HG03521 (cell line): ENCODE data around the gene VPS35.
"Not testable (repeated sequence)": the region's sequence is repeated elsewhere in the genome, so short reads cannot be mapped to it uniquely, and the experiment has no call there.

Experiments
- ATAC-seq: cut with Tn5 transposase; IDR thresholded peaks from one replicate; pipeline ENCODE4 v1.9.1; 2021; ENCODE audit warnings: mild to moderate bottlenecking, moderate library complexity; ENCODE audit not compliant: unreplicated experiment

Gene VPS35

DNA sequence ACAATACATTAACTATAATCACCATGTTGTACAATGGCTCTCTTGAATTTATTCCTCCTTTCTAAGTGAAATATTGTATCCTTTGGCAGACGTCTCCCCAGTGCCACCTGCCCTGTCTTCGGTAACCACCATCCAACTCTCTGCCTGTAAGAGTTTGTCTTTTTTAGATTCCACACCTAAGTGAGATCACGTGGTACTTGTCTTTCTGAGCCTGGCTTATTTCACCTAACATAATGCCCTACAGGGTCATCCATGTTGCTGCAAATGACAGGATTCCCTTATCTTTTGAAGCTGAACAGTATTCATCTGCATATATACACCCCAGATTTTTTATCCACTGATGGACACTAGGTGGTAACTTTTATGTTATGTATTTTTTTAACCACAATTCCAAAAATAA is 24.7 kb upstream of the VPS35 start:
- no peak for ATAC-seq

DNA sequence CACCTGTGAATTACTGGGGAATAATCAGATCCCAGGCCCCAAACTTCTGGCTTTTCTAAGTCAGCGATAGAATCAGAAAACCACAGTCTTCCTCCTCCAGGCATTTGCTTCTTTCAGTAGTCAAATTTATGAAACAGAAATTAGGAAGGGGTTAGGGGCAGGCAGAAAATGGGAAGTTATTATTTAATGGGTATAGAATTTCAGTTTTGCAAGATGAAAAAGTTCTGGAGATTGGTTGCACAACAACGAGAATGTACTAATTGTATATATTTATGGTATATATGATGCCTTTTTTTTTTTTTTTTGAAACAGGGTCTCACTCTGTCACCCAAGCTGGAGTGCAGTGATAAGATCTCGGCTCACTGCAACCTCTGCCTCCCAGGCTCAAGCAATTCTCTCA is 23.9 kb upstream of the VPS35 start:
- ATAC-seq, result no peak

DNA sequence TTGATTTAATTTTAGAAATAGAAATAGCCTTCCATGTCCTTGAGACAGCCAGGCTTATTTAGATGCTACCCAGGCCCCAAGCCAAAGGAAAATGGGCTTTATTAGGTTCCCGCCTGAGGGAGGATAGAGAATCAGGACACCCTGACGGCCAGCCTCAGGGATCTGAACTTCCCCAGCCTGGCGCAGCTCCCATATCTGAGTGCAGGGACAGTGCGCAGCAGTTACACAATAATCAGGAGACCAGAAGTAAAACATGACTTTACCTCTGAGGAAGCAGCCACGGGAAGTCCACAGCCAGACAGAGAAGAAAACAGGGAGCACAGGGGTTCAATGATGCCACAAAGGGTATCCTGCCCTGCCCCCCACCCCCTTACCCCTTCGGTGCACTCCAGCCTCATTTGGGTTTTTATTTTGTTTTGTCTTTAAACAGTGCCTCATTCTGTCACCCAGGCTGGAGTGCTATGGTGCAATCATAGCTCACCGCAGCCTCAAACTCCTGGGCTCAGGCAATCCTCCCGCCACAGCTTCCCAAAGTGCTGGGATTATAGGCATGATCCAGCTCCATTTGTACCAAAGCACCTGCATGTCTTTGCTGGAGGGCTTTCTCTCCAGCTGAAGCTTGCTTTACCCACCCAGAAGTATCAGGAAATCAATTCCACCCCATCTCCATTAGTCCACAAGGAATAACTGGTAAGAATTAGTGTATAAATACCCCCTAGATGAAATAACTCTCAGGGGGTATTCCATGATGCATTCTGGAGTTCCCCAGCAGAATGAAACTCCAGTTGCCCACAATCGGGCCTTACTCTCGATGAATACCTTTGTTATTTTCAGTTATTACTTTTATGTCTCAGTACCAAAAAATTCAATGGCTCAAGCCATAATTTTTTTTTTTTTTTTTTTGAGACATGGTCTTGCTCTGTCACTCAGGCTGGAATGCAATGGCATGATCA is 22.4 kb upstream of the VPS35 start:
- no peak for ATAC-seq

DNA sequence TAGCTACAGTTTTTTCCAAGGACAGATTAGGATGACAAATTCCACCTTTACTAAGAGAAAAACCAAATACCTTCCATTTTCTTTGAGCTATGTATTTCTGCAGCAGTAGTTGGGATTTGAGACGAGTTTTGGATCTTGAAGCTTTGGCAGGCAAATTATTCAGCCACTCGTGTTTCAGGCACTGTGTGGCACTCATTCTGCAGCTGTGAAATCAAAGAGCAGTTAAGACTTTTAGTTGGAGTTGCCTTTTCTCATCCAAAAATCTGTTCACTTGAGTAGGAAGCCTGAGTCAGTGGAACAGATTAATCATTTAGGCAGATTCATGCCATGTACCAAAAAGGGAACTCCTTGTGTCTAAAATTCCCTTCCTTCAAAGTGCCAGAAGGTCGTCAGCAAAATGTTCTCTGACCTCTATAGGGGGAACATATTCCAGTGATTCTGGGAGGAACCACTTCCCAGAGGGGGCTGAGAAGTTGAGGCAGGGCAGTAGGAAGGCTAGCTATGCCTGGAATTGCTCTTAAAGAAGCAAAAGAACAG is 20.6 kb upstream of the VPS35 start:
- ATAC-seq, result no peak

DNA sequence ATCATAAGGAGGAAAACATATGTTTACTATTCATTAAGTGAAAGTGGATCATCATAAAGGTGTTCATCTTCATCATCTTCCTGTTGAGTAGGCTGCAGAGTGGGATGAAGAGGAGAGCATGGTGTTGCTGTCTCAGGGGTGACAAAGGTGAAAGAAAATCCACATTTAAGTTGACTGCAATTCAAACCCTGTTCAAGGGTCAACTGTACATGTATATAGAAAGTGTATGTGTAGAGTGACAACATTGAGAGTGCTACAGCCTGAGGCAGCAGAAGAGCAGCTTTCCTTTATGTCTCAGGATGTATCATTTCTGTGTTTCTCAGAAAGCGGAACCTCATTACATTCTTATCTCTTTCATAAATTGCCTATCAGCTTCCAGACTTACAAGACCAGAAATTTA is 17.7 kb upstream of the VPS35 start:
- ATAC-seq, result no peak

DNA sequence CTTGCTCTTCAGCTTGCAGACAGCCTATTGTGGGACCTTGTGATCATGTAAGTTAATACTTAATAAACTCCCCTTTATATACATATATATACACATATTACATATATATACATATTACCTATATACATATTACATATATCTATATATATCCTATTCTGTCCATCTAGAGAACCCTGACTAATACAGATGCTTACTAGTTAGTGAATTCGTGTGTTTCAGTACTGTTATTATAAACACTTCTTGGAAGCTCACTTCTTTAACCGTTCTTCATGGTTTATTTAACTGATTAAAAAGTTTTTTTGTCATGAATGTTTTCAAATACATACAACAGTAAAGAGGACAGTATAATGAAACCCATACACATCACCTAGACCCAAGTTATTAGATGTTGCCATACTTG is 13.1 kb upstream of the VPS35 start:
- no peak for ATAC-seq

DNA sequence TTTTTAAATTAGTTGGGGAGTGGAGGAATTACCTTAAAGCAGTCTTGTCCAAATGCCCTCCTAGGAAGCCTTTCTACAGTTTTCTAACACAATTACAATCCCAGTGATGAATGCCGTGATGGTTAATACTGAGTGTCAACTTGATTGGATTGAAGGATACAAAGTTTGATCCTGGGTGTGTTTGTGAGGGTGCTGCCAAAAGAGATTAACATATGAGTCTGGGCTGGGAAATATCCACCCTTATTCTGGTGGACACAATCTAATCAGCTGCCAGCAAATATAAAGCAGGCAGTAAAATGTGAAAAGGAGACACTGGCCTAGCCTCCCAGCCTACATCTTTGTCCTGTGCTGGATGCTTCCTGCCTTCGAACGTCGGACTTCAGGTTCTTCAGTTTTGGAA is 12.6 kb upstream of the VPS35 start:
- ATAC-seq, result no peak

DNA sequence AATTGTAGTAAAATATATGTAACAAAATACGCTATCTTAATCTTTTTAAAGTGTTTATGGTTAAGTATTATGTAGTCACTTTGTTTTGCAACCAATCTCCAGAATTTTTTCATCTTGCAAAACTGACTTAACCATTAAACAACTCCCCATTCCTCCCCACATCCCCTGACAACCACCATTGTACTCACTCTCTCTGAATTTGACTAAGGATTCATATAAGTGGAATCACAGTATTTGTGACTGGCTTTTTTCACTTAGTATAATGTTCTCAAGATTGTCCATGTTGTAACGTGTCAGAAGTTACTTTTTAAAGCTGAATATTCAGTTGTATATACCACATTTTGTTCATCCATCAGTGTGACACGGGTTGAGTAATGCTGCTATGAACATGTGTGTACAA is 11.1 kb upstream of the VPS35 start:
- ATAC-seq, result no peak

DNA sequence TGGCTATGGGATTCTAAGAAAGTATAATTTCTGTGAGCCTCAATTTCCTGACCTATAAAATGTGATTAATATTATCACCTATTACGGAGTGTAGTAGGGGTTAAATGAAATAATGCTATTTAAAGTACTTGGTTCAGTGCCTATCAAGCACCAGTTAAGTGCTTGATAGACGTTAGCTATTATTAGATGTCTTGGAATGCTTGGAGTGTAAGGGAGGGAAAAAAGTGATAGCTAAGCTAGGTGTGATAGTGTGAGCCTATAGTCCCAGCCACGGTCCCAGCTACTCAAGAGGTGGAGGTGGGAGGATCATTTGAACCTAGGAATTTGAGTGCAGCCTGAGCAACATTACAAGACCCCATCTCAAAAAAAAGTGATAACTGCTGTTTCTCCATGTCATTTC is 8.0 kb upstream of the VPS35 start:
- no peak for ATAC-seq

DNA sequence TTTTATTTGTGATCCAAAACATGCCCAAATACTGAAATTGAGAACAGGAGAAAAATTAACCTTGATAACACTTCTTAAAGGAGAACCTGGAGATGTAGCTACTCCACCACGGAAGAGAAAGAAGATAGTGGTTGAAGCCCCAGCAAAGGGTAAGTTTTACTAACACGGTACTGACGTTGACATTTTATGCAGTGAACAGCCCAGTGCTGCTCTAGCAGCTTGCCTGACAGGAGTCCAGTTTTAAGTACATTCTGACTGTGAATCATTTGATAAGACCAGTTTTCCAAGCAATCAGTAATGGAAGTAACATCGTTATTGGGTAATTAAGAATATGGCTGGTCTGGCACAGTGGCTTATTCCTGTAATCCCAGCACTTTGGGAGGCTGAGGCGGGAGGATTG is 7.0 kb upstream of the VPS35 start:
- ATAC-seq, result no peak

DNA sequence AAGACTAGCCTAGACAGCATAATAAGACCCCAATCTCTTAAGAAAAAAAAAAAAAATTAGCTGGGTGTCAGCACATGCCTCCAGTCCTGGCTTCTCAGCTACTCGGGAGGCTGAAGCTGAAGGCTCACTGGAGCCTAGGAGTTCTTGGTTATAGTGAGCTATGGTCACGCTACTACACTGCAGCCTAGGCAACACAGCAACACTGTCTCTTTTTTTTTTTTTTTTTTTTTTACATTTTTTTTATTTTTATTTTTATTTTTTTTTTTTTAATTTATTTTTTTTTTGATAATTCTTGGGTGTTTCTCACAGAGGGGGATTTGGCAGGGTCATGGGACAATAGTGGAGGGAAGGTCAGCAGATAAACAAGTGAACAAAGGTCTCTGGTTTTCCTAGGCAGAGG is 4.6 kb upstream of the VPS35 start:
- no peak for ATAC-seq

DNA sequence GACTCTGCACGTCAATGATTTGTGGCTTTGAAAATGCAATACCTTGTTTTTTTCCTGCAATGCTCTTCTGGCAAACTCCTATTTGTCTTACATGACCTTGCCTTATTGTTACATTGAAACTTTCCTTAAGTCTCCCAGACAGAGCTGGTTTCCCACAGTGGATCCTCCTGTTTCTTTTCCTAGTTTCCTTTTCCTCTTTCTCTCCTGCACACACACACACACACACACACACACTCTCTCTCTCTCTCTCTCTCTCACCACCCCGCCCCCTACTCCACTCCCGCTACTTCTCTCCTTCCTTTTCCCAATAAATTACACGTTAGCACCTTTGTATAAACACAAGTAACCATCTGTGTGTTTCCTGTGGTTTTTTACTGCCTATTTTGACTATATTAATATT is 2.7 kb upstream of the VPS35 start:
- no peak for ATAC-seq

DNA sequence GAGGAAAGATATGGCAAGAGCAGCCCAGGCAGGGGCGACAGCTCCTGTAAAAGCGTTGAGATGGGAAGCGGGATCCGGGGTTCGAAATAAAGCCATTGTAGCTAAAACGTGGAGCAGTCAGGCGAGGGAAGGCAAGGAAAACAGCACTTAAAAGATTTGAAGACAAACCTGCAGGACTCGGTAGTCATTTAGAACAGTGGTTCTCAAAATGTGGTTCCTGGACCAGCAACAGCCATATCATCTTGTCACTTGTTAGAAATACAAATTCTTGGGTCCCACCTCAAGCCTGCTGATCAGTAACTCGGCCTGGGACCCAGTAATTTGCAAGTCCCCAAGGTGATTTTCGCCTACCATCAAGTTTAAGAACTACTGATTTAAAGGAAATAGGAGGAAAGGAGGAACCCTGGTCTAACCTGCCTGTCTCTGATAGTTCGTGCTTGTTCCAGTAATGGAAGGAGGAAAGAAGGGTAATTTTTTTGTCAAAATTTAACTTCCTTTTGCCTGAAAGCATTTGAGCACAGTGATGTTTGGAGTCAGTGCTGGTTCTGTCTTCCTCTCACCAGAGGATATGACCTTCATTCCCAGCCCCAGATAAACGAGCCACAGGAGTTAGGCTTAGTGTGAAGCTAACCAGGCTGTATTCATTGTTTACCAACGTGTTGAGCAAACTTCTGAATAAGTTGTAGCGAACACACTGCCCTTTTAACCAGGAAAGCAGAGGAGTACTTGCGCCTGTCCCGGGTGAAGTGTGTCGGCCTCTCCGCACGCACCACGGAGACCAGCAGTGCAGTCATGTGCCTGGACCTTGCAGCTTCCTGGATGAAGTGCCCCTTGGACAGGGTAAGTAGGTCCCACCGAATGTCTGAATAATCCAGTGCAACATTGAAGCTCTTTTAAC is 1.6 kb upstream of the VPS35 start:
- ATAC-seq, result no peak

DNA sequence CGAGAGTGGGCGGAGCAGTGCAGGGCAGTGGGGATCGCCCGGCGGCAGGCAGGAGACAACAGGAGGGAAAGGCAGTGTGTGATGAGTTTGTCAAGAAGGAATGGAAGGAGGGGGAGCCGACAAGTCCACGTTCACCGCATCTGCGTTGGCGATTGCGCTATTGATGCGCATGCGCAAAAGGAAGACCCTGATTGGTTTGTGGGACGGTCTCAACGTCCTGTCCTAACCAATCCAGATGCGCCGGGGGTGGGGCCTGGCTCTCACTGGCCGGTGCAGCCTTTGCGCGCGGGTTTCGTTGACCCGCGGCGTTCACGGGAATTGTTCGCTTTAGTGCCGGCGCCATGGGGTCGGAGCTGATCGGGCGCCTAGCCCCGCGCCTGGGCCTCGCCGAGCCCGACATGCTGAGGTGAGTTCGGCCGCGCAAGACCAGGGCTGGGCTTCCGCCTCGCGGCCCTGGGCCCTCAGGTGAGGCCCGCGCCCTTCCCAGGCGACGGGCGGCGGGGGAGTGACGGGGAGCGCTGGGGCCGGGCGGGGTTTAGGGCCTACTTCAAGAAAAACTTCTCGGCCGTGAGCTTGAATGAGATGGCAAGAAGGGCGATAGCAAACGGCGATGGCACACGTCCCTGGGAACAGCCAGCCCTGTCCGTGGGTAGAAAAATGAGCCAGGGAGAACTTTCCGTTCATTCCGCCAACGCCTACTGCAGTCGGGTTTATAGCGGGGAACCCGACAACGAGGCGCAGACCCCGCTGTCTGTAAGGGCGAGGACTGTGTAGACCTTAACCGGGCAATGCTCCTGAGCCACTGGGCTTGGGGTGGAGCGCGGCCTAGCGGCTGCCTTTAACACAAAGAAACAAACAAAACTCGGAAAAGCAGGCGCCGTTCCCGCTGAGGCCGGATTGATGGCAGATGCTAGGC is 645 bp upstream of the VPS35 start, which contains the start of gene ORC6:
TSS of gene ORC6 (plus strand) at position 295 of the 916 bp plus-strand sequence. CDS start at position 342, 47 bp downstream.
- peak; percentile 62 for ATAC-seq

DNA sequence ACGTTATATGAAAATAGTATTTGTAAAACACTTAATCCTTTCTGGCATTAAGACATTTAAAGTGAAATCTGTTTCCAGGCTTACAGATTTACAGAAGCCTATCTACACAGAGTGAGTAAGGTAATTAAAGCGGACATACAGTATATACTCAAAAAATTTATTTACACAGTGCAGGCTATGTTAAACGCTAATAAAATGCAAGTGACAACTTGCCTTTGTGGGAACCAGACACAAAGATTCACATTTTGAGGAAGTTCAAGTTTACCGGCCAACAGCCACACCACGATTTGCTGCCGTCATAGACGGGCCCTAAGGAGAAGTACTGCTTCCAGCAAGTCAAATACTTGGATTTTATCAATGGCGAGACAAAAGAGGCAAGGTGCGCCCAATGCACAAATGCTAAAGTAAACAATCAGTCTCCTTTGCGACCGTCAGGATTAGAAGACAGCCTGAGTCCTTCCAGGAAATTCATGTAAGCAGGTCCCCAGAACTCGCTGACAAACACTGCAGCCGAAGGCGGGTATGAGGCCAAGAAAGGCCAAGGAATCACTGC is 801 bp downstream of the VPS35 start:
- ATAC-seq, result no peak

DNA sequence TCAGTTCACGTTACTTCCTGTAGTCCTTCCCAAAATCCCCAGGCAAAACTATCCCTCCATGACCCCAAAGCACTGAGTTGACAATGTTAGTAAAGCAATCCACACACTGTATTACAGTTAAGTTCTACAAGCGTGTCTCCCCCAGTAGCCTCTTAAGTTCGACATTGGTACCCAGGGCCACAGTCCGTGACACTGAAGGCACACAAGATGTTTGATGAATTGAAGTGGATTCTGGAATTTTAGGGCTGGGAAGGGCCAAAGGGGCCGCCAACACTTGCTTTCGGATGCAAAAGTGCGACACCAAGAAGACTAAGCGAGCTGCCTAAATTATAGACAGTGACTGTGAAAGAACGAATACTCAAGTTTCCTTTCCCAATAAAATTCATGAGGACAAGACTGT is 1.5 kb downstream of the VPS35 start:
- ATAC-seq, result no peak

DNA sequence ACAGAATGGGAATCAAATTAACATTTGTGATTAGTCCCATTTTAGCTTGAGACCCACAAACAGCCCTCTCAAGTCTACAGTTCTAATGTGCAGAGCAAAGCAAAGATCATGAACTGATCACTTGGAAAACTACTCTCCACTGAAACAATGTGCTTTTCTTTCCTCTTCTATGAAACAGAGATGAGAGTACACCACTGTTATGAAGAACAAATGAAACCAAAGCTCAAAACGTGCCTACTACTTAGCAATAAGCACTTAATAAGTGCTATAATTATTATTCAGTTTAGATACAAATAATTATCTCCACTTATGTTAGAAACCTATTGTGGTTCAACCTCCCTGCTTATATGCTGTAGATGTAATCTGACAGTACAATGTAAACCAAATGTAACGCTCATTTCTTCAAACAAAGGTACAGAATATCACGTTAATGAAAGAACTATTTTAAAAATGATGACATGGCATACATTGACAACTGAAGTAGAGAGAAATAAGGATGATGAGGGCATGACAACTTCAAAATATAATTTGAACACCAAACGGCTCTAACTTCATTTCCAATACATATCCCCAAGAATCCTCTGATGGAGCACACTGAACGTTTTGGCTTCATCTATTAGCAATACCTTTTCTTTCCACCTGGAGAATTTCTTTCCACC is 2.0 kb downstream of the VPS35 start:
- ATAC-seq, result no peak

DNA sequence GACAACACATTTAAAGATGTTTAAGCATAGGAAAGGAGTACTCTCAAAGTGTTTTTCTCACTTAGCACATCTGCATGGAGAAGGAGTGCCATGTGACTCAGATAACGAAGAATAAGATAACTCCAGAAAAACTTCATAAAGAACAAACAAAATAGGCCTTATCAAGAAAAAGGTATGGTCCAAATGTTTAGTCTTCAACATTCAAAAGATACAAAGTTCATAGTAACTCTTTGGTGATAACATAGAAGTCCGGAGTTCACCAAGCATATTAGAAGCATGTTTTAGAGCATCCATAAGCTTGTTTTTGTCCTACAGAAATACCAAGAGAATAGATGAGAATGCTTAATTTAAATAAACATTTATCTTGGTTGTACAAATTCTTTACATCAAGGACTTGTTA is 7.1 kb downstream of the VPS35 start:
- not testable (repeated sequence) for ATAC-seq

DNA sequence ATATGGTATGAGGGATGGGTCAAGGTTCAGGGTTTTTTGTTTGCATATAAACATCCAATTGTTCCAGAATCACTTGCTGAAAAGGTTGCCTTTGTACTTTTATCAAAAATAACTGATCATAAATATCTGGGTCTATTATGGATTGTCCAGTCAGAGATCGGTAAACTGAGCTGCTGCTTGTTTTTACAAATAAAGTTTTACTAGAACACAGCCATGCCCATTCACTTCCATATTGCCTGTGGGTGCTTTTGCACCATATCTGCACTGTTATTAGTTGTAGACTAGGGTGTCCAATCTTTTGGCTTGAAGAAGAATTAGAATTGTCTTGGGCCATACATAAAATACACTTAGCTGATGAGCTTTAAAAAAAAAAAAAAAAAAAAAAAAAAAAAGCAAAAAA is 11.0 kb downstream of the VPS35 start:
- ATAC-seq, result not testable (repeated sequence)
